ENCODE data around the gene TMEM200A. TPM values are rescaled to one million over a fixed set of nuclear protein-coding genes. Genes with fewer than 3 reads are reported as not detected.
A peak's percentile ranks its signal among the peaks of the same experiment; 100 is the strongest.

TMEM200A gene
- total RNA-seq, 1 experiment from 2014 or later: 2.0 TPM

GRCh38 chr6:130354322-130354721 lies 11.5 kb upstream of the TMEM200A start:
- intact Hi-C loops (cut with micrococcal nuclease; ENCODE audit: unreplicated experiment): no loop called here

DNA sequence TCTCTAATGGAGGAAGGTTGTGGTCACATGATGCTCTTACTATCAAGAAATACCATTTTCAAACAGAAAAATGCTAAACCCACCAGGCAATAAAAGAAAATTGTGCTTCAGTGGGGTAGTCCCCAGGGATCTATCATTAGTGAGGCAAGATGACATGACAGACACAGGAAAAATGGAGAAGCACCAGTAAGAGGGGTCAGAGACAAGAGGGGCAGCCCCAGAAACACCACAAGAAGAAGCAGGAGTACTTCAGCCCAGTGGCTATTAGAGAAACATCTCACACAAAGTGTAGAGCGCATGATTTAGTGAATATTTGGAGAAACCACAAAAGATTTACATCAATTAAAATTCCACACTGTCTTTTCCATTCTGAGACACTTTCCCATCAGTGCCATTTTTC lies 10.2 kb upstream of the TMEM200A start:
- H3K9me3 ChIP-seq (ENCODE audit: low read depth, low read length, poor library complexity, severe bottlenecking): no peaks in the 10 kb centered on the region
- TF ChIP-seq EZH2 (IDR thresholded peaks at IDR 0.05; ENCODE audit: borderline replicate concordance, low read depth, low read length, poor library complexity, severe bottlenecking) (no peak), CTCF (conservative IDR thresholded peaks at IDR 0.05; ENCODE audit: low read depth, low read length) (no peak)
- intact Hi-C loops (cut with micrococcal nuclease; ENCODE audit: unreplicated experiment): no loop called here
- no peak overlapping the region for H3K27ac ChIP-seq (ENCODE audit: low read depth, low read length, poor library complexity, severe bottlenecking)
- ChIA-PET CTCF (no interaction called here), POLR2A (ENCODE audit: low non-redundant PET) (no interaction called here)
- DNase-seq (ENCODE audit: low spot score): peak; percentile 20
- H3K36me3 ChIP-seq (ENCODE audit: insufficient read depth, low read length, poor library complexity, severe bottlenecking): no peaks in the 10 kb centered on the region
- BruUV-seq (replicated peaks): no TSS peak
- H3K4me3 ChIP-seq (ENCODE audit: low read depth, low read length, poor library complexity, severe bottlenecking): no peak overlapping the region
- H3K4me1 ChIP-seq (ENCODE audit: insufficient read depth, low read length, poor library complexity, severe bottlenecking): no peaks in the 10 kb centered on the region
- no peaks in the 10 kb centered on the region for H3K27me3 ChIP-seq (replicated peaks; ENCODE audit: insufficient read depth, low read depth, low read length, poor library complexity)

More at GRCh38 chr6:130354322-130354721, 11.5 kb upstream of the TMEM200A start:
- CTCF ChIA-PET: no interaction called here
- Histone ChIP-seq H3K36me3 (ENCODE audit: insufficient read depth, low read length, poor library complexity, severe bottlenecking) (no peaks in the 10 kb centered on the region), H3K9me3 (ENCODE audit: low read depth, low read length, poor library complexity, severe bottlenecking) (no peaks in the 10 kb centered on the region), H3K4me1 (ENCODE audit: insufficient read depth, low read length, poor library complexity, severe bottlenecking) (no peaks in the 10 kb centered on the region), H3K27ac (ENCODE audit: low read depth, low read length, poor library complexity, severe bottlenecking) (no peak overlapping the region), H3K27me3 (replicated peaks; ENCODE audit: insufficient read depth, low read depth, low read length, poor library complexity) (no peaks in the 10 kb centered on the region), H3K4me3 (ENCODE audit: low read depth, low read length, poor library complexity, severe bottlenecking) (no peak overlapping the region)
- no peak for DNase-seq (ENCODE audit: low spot score)
- TF ChIP-seq CTCF (conservative IDR thresholded peaks at IDR 0.05; ENCODE audit: low read depth, low read length): no peak
- TF ChIP-seq EZH2 (IDR thresholded peaks at IDR 0.05; ENCODE audit: borderline replicate concordance, low read depth, low read length, poor library complexity, severe bottlenecking): no peak
- BruUV-seq (replicated peaks): no TSS peak
- POLR2A ChIA-PET (ENCODE audit: low non-redundant PET): no interaction called here

DNA sequence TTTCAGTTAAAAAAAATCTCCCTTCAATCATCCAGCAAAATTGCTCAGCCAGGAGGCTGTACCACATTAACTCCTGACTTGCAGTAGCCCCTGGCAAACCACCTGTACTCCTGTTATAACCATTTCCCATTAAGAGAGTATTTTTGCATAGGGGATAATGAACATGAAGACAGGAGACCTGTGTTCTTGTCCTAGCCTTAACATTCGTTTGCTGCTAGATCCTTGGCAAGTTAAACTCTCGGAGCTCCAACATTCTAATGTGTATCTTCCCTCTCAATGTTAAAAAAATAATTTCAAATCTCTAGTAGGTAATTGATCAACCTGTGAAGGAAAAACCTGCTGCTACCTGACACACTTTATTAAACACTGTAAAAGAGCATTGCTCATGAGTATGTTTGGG lies 8.4 kb upstream of the TMEM200A start:
- no peaks in the 10 kb centered on the region for H3K4me1 ChIP-seq (ENCODE audit: insufficient read depth, low read length, poor library complexity, severe bottlenecking)
- H3K9me3 ChIP-seq (ENCODE audit: low read depth, low read length, poor library complexity, severe bottlenecking): no peaks in the 10 kb centered on the region
- intact Hi-C loops (cut with micrococcal nuclease; ENCODE audit: unreplicated experiment): no loop called here
- no TSS peak for BruUV-seq (replicated peaks)
- CTCF ChIA-PET: no interaction called here
- POLR2A ChIA-PET (ENCODE audit: low non-redundant PET): no interaction called here
- DNase-seq (ENCODE audit: low spot score): no peak
- no peaks in the 10 kb centered on the region for H3K36me3 ChIP-seq (ENCODE audit: insufficient read depth, low read length, poor library complexity, severe bottlenecking)
- H3K4me3 ChIP-seq (ENCODE audit: low read depth, low read length, poor library complexity, severe bottlenecking): no peak overlapping the region
- TF ChIP-seq EZH2 (IDR thresholded peaks at IDR 0.05; ENCODE audit: borderline replicate concordance, low read depth, low read length, poor library complexity, severe bottlenecking) (no peak), CTCF (conservative IDR thresholded peaks at IDR 0.05; ENCODE audit: low read depth, low read length) (no peak)
- no peak overlapping the region for H3K27ac ChIP-seq (ENCODE audit: low read depth, low read length, poor library complexity, severe bottlenecking)
- H3K27me3 ChIP-seq (replicated peaks; ENCODE audit: insufficient read depth, low read depth, low read length, poor library complexity): no peaks in the 10 kb centered on the region
